ENCODE measurements around the gene CTF1. TPM values are rescaled to one million over a fixed set of nuclear protein-coding genes. Genes with fewer than 3 reads are reported as not detected.
A peak's percentile ranks its signal among the peaks of the same experiment; 100 is the strongest.

CTF1 gene
- total RNA-seq, 5 donors from 2014 or later (not counting 1 experiment from before 2014, with no cell fraction given): 0.38 to 0.47 (median 0.39) TPM; not detected in 2

GRCh38 chr16:30892670-30893416 is 3.6 kb upstream of the CTF1 start:
- ChIA-PET CTCF (interaction anchor here (0.7 to 0.8 kb wide), 3 partner anchors 48 to 92 kb away, joined by 4 to 11 read pairs (median 6); no protein-coding TSS in a partner anchor), POLR2A (no interaction called here)
- peak overlapping the region; percentile 79 to 80 for H3K4me3 ChIP-seq (ENCODE audit: control insufficient read depth in 1 of 2, extremely low read depth in 1 of 2, low read length in 1 of 2)
- peak in 1 of 35 experiments; percentile 19 for DNase-seq
- no peaks in the 10 kb centered on the region for H3K9me3 ChIP-seq
- peaks cover 0 to 28% of the 10 kb centered on the region in 2 donors for H3K36me3 ChIP-seq (ENCODE audit: control insufficient read depth in 2 of 2, extremely low read depth in 1 of 2, insufficient read depth in 1 of 2, low read length in 1 of 2)
- H3K27me3 Mint-ChIP-seq: no peaks in the 10 kb centered on the region
- H3K27me3 ChIP-seq (replicated peaks in 1 of 2; ENCODE audit: control insufficient read depth in 2 of 2, extremely low read depth in 1 of 2, insufficient read depth in 2 of 2, low read length in 1 of 2): no peaks in the 10 kb centered on the region
- peaks cover 13 to 43% of the 10 kb centered on the region in 2 experiments for H3K4me1 ChIP-seq (ENCODE audit: control insufficient read depth in 1 of 2, extremely low read depth in 1 of 2, insufficient read depth in 2 of 2, low read length in 2 of 2)
- no peak for ATAC-seq (replicated peaks in 1 of 4)
- peaks cover 40 to 47% (median 45%) of the 10 kb centered on the region in 3 donors for H3K4me1 Mint-ChIP-seq
- H3K4me3 Mint-ChIP-seq: peak overlapping the region; percentile 81 to 90 (median 87)
- WGBS (ENCODE audit: insufficient coverage): 75% methylated on average over 4 of the region's 20 CpGs
- H3K36me3 Mint-ChIP-seq: peaks cover 13% of the 10 kb centered on the region
- H3K27ac ChIP-seq (ENCODE audit: low read length): peak overlapping the region; percentile 76
- H3K27ac Mint-ChIP-seq: peak overlapping the region; percentile 89 to 96
- H3K9me3 Mint-ChIP-seq: no peaks in the 10 kb centered on the region

GRCh38 chr16:30893417-30893743 is 3.0 kb upstream of the CTF1 start:
- ChIA-PET CTCF (interaction anchor here in 1 of 2 donors (0.8 kb wide), 1 partner anchor 49 kb away, joined by 4 read pairs; no protein-coding TSS in a partner anchor), POLR2A (no interaction called here)
- no peaks in the 10 kb centered on the region for H3K9me3 ChIP-seq
- peak; percentile 7 to 15 (median 12) for ATAC-seq (replicated peaks in 1 of 4)
- Mint-ChIP-seq H3K4me3 (peak overlapping the region; percentile 81 to 90 (median 87)), H3K9me3 (no peaks in the 10 kb centered on the region), H3K36me3 (peaks cover 13% of the 10 kb centered on the region), H3K27ac (peak overlapping the region; percentile 89 to 96), H3K4me1 (peaks cover 40 to 47% (median 45%) of the 10 kb centered on the region in 3 donors), H3K27me3 (no peaks in the 10 kb centered on the region)
- H3K36me3 ChIP-seq (ENCODE audit: control insufficient read depth in 2 of 2, extremely low read depth in 1 of 2, insufficient read depth in 1 of 2, low read length in 1 of 2): peaks cover 0 to 25% of the 10 kb centered on the region in 2 donors
- 0% methylated on average over 11 of the region's 11 CpGs for WGBS (ENCODE audit: insufficient coverage)
- no peaks in the 10 kb centered on the region for H3K27me3 ChIP-seq (replicated peaks in 1 of 2; ENCODE audit: control insufficient read depth in 2 of 2, extremely low read depth in 1 of 2, insufficient read depth in 2 of 2, low read length in 1 of 2)
- H3K4me3 ChIP-seq (ENCODE audit: control insufficient read depth in 1 of 2, extremely low read depth in 1 of 2, low read length in 1 of 2): peak overlapping the region; percentile 79 to 80
- DNase-seq: peak in 2 of 35 experiments; percentile 11 to 40
- peak overlapping the region; percentile 76 for H3K27ac ChIP-seq (ENCODE audit: low read length)
- peaks cover 13 to 43% of the 10 kb centered on the region in 2 experiments for H3K4me1 ChIP-seq (ENCODE audit: control insufficient read depth in 1 of 2, extremely low read depth in 1 of 2, insufficient read depth in 2 of 2, low read length in 2 of 2)

DNA sequence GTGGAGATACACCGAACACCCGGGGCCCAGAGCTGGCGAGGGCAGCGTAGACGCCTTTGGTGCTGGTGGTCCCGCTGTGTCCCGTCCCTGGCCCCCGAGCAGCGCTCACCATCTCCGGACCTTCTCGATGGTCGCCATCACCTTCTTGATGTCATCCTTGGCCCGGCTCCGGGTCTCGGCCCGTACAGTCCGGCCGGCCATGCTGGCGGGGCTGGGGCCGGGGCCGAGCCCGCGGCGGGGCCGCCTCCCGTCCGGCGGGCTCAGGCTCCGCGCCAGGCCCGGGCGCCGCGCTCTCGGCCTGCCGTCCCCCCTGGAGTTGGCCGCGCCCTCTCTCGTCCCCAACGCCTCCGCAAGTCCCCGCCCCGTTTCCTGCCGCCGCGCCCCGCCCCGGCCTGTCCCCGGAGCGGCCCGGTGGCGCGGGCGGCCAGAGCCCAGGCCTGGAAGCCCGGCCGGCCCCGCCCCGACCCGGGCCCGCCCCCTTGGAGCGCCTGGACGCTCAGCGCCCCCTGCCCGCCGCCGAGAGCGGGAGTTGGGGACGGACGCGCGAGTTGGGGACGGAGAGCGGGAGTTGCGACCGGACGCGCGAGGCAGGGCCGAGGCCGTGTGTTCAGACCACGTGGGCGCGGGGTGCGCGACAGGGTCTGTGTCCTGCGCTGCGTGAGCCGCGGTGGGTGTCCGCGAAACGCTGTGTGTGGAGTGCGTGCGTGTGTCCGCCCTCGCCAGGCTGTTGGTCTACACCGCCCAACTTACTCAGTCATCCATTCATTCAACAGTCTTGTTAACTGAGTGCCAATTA is 2.5 kb upstream of the CTF1 start, which contains the start of gene BCL7C:
Gene BCL7C, minus strand, starts transcription at position 334 of the 796 bp plus-strand sequence. Its CDS starts 133 bp downstream, at position 201.
- Histone ChIP-seq H3K4me3 (ENCODE audit: control insufficient read depth in 1 of 2, extremely low read depth in 1 of 2, low read length in 1 of 2) (peak within 1 kb of the TSS; percentile 79 to 80), H3K27ac (ENCODE audit: low read length) (peak within 1 kb of the TSS; percentile 76), H3K36me3 (ENCODE audit: control insufficient read depth in 2 of 2, extremely low read depth in 1 of 2, insufficient read depth in 1 of 2, low read length in 1 of 2) (peaks cover 0 to 19% of the 10 kb centered on the region in 2 donors), H3K9me3 (no peaks in the 10 kb centered on the region), H3K27me3 (replicated peaks in 1 of 2; ENCODE audit: control insufficient read depth in 2 of 2, extremely low read depth in 1 of 2, insufficient read depth in 2 of 2, low read length in 1 of 2) (no peaks in the 10 kb centered on the region), H3K4me1 (ENCODE audit: control insufficient read depth in 1 of 2, extremely low read depth in 1 of 2, insufficient read depth in 2 of 2, low read length in 2 of 2) (peaks cover 13 to 43% of the 10 kb centered on the region in 2 experiments)
- peak; percentile 76 to 86 (median 84) for ATAC-seq (replicated peaks in 1 of 4)
- no peaks in the 10 kb centered on the region for H3K27me3 Mint-ChIP-seq
- peaks cover 36 to 47% (median 41%) of the 10 kb centered on the region in 3 donors for H3K4me1 Mint-ChIP-seq
- peaks cover 7% of the 10 kb centered on the region for H3K36me3 Mint-ChIP-seq
- no peaks in the 10 kb centered on the region for H3K9me3 Mint-ChIP-seq
- DNase-seq: peak; percentile 37 to 83 (median 63)
- ChIA-PET CTCF (no interaction called here), POLR2A (no interaction called here)
- under 1% methylated on average over 88 of the region's 97 CpGs for WGBS (ENCODE audit: insufficient coverage)
- H3K27ac Mint-ChIP-seq: peak within 1 kb of the TSS; percentile 93 to 96
- H3K4me3 Mint-ChIP-seq: peak within 1 kb of the TSS; percentile 81 to 90 (median 87)

DNA sequence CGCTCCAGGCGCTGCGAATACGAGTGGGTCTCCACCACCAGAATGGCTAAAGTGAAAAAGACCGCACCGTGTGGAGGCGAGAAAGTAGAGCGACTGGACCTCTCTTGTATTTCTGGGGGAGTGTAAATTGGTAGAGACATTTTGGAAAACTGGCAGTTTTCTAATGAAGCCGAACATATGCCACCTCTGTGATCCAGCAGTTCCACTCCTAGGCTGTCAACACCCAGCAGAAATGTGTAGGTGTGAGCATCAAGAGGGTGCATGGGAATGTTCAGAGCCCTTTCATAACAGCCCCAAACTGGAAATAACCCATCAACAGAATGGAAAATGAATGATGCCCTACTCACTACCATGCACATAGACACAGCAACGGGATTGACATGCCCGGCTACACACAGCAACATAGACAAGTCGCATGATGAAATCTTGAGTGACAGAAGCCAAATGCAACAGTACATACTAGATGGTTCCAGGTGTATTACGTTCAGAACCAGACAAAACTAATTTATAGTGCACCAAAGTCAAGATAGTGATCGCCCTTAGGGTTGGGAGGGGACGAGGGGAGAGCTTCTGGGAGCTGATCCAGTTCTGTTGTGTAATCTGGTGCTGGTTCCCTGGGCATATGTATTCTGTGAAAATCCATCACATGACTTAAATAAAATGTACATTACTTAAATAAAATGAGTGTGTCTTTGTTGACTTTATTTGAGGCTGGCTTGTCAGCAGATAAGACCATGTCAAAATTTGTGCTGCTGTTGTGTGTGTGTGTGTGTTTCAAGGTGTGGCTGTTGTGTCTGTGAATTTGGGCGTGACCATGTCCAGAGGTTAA is 1.7 kb upstream of the CTF1 start:
- CTCF ChIA-PET: no interaction called here

DNA sequence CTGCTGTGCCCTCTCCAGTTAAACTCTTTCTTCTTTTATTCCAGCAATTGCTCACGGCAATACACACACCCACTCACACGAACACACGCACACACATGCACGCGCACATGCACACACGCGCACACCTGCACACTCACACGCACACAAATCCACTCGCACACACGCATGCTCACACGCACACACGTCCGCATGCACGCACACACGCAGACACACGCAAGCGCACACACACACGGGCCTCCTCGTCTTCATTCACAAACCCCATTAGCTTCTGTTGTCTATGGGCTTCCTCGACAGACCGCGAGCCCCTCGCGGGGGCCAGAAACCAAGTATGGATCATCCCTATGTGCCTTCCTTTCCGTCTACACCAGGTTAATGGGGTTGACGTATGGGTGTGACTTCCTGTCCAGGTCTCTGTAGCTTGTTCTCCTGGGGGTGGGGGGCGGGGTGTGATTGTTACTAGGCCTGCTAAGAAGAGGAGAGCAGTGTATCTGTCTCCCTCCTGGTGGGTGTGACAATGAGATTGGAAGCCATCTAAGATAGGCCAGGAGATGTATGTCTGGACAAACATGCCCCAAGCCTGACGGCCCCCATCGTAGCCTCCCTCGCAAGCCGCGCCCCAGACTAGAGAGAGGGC is 670 bp upstream of the CTF1 start:
- H3K27ac Mint-ChIP-seq: peak overlapping the region; percentile 80 to 86
- Histone ChIP-seq H3K4me3 (ENCODE audit: control insufficient read depth in 1 of 2, extremely low read depth in 1 of 2, low read length in 1 of 2) (no peak overlapping the region), H3K27me3 (replicated peaks in 1 of 2; ENCODE audit: control insufficient read depth in 2 of 2, extremely low read depth in 1 of 2, insufficient read depth in 2 of 2, low read length in 1 of 2) (no peaks in the 10 kb centered on the region)

More for the DNA sequence above, 1.7 kb upstream of the CTF1 start:
- peaks cover 5% of the 10 kb centered on the region for H3K36me3 Mint-ChIP-seq
- H3K27ac ChIP-seq (ENCODE audit: low read length): peak overlapping the region; percentile 72
- H3K27me3 Mint-ChIP-seq: no peaks in the 10 kb centered on the region
- 82% methylated on average over 3 of the region's 16 CpGs for WGBS (ENCODE audit: insufficient coverage)
- peaks cover 13 to 43% of the 10 kb centered on the region in 2 experiments for H3K4me1 ChIP-seq (ENCODE audit: control insufficient read depth in 1 of 2, extremely low read depth in 1 of 2, insufficient read depth in 2 of 2, low read length in 2 of 2)
- H3K36me3 ChIP-seq (ENCODE audit: control insufficient read depth in 2 of 2, extremely low read depth in 1 of 2, insufficient read depth in 1 of 2, low read length in 1 of 2): peaks cover 0 to 13% of the 10 kb centered on the region in 2 donors
- POLR2A ChIA-PET: interaction anchor here in 1 of 2 donors (0.6 kb wide), 1 partner anchor 1016 kb away, joined by 3 read pairs; no protein-coding TSS in a partner anchor
- H3K4me1 Mint-ChIP-seq: peaks cover 36 to 47% (median 40%) of the 10 kb centered on the region in 3 donors
- no peaks in the 10 kb centered on the region for H3K9me3 ChIP-seq
- H3K27ac Mint-ChIP-seq: peak overlapping the region; percentile 92 to 93
- H3K27me3 ChIP-seq (replicated peaks in 1 of 2; ENCODE audit: control insufficient read depth in 2 of 2, extremely low read depth in 1 of 2, insufficient read depth in 2 of 2, low read length in 1 of 2): no peaks in the 10 kb centered on the region
- DNase-seq (peak in 1 of 35 experiments; percentile 41), ATAC-seq (replicated peaks in 1 of 4) (peak in 1 of 4 experiments; percentile 8)
- H3K4me3 Mint-ChIP-seq: peak overlapping the region; percentile 75 to 83 (median 79)
- no peaks in the 10 kb centered on the region for H3K9me3 Mint-ChIP-seq
- H3K4me3 ChIP-seq (ENCODE audit: control insufficient read depth in 1 of 2, extremely low read depth in 1 of 2, low read length in 1 of 2): peak overlapping the region in 1 of 2 donors; percentile 9

More for the DNA sequence above, 670 bp upstream of the CTF1 start:
- H3K4me1 Mint-ChIP-seq: peaks cover 37 to 47% (median 40%) of the 10 kb centered on the region in 3 donors
- ChIA-PET CTCF (no interaction called here), POLR2A (no interaction called here)
- ATAC-seq (replicated peaks in 1 of 4) (no peak), DNase-seq (peak in 1 of 35 experiments; percentile 46)
- WGBS (ENCODE audit: insufficient coverage): 81% methylated on average over 11 of the region's 32 CpGs
- H3K4me1 ChIP-seq (ENCODE audit: control insufficient read depth in 1 of 2, extremely low read depth in 1 of 2, insufficient read depth in 2 of 2, low read length in 2 of 2): peaks cover 13 to 46% of the 10 kb centered on the region in 2 experiments
- no peak overlapping the region for H3K27ac ChIP-seq (ENCODE audit: low read length)
- no peaks in the 10 kb centered on the region for H3K9me3 ChIP-seq
- H3K4me3 Mint-ChIP-seq: peak overlapping the region in 2 of 3 donors; percentile 56 to 75
- H3K36me3 ChIP-seq (ENCODE audit: control insufficient read depth in 2 of 2, extremely low read depth in 1 of 2, insufficient read depth in 1 of 2, low read length in 1 of 2): peaks cover 0 to 10% of the 10 kb centered on the region in 2 donors
- H3K9me3 Mint-ChIP-seq: no peaks in the 10 kb centered on the region
- H3K36me3 Mint-ChIP-seq: peaks cover 5% of the 10 kb centered on the region
- no peaks in the 10 kb centered on the region for H3K27me3 Mint-ChIP-seq

All from T-cell (primary cell).